Measurements from ENCODE around the gene SMCHD1. TPM values are rescaled to one million over a fixed set of nuclear protein-coding genes. Genes with fewer than 3 reads are reported as not detected.
"Not testable (repeated sequence)": the region's sequence is repeated elsewhere in the genome, so short reads cannot be mapped to it uniquely, and the experiment has no call there.

Gene SMCHD1
- total RNA-seq, 1 experiment from 2014 or later, result 26.6 TPM

DNA sequence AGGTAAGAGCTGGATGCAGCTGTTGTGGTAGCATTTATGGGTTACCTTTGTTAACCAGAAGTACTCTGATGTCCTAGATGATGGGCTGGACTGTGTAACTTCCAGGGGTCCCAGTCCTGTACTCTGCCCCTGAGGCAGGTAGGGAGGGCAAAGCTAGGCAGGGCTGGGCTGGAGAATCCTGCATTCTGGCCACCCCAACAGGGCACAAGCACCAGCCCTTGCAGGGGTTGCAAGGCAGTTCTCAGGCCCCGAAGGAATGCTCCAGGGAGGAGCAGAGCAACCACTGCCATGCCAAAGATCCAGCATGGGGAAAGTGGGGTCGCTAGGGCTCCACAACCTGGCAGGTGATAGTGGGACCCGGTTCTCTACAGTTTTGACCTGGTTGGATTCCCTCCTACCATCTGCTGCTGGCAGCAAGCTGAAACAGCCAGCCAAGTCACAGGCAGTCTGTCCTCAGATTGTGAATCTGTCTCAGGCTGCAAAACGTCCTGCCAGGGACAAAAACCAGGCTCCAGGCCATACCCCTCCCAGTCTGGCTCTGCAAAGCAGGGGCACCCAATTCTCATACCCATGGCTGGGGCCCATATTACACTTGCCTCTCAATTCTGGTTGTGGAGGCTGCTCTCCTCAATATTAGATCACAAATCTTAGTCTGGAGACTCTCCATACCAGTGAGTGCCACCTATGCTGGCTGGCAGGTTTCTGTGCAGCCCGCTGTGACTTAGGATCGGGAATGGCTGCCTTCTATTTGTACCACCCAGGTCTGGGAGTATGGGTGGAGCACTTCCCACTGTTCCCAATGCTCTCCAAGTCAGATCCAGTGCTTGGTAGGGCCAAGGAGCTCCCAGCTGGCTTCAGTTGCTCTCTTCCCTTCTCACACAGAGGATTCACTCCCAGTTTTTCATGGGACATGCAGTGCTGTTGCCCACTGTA is 61.1 kb downstream of the SMCHD1 start:
- no peak for DNase-seq (ENCODE audit: low spot score)

DNA sequence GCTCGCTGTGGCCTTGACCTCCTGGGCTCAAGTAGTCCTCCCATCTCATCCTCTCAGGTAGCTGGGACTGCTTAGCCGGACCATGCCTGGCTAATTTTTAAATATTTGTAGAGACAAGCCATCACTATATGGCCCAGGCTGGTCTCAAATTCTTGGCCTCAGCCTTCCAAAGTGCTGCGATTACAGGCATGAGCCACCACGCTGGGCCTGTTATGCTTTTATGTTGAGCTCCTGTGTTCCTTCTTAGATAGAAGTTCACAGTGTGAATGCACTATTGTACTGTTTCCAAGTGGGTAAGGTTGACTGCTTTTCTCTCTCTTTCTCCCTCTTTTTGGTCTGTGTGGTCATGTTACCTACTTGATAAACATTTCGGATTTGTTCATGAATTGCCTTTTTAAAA is 61.9 kb downstream of the SMCHD1 start:
- DNase-seq (ENCODE audit: low spot score), result no peak

GRCh38 chr18:2719040-2719439 is 63.5 kb downstream of the SMCHD1 start:
- no peak for DNase-seq (ENCODE audit: low spot score)

GRCh38 chr18:2723207-2723606 is 67.7 kb downstream of the SMCHD1 start:
- DNase-seq (ENCODE audit: low spot score), result no peak

- no peak for DNase-seq (ENCODE audit: low spot score)
Measured at GRCh38 chr18:2729757-2730156, 74.2 kb downstream of the SMCHD1 start.

DNA sequence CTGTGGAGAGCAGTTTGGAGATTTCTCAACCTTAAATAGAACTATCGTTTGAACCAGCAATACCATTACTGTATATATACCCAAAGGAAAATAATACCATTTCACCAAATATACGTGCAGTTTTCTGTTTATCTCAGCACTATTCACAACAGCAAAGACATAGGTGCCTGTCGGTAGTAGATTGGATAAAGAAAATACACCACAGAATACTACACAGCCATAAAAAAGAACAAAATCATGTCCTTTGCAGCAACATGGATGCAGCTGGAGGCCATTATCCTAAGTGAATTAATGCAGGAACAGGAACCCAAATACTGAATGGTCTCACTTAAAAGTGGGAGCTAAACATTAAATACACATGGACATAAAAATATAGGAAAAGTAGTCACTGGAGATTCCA is 81.3 kb downstream of the SMCHD1 start:
- no peak for DNase-seq (ENCODE audit: low spot score)

DNA sequence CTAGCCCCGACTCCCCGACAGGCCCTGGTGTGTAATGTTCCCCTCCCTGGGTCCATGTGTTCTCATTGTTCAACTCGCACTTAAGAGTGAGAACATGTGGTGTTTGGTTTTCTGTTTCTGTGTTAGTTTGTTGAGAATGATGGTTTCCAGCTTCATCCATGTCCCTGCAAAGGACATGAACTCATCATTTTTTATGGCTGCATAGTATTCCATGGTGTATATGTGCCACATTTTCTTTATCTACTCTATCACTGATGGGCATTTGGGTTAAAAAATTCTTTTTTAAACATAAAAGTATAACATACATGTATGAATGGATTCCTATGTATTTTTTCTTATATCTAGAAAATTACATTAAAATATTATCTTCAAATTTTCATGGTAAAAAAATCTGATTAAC is 84.6 kb downstream of the SMCHD1 start:
- not testable (repeated sequence) for DNase-seq (ENCODE audit: low spot score)

GRCh38 chr18:2746274-2746673 is 90.7 kb downstream of the SMCHD1 start:
- no peak for DNase-seq (ENCODE audit: low spot score)

DNA sequence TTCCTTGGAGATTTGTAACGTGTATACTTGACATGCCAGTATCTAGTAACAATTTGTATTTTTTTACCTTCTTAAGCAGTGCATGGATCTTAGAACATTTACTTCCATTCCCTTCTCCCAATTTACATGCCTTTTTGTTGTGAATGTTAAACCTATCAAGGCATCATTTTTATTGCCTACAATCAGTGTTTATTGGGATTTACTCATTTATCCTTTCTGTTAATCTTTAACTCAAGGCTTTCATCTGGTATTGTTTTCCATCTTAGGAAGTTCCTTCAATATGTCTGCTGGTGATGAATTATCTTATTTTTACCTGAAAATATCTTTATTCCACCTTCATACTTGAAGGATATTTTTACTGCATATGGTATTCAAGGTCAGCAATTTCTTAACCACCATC is 102.8 kb downstream of the SMCHD1 start:
- DNase-seq (ENCODE audit: low spot score), result no peak

- no peak for DNase-seq (ENCODE audit: low spot score)
Measured at GRCh38 chr18:2774669-2775068, 119.1 kb downstream of the SMCHD1 start.

DNA sequence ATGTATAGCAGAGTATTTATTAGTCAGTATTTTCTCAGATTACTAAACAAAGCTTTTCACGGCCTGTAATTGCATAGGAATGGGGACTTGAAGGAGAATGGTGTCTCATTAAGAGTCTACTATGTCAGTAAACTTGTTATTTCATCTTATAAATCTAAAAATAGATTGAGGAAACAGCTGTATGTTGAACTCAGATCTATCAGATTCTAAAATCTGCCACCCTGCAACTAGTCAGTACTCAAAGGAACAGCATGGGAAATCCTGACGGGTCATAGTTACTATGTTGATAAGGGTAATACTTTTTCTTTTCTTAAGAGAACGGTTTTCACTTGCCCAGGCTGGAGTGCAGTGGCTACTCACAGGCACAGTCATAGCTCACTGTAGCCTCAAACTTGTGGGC is 121.1 kb downstream of the SMCHD1 start:
- DNase-seq (ENCODE audit: low spot score), result no peak

GRCh38 chr18:2777241-2777640 is 121.7 kb downstream of the SMCHD1 start:
- no peak for DNase-seq (ENCODE audit: low spot score)

DNA sequence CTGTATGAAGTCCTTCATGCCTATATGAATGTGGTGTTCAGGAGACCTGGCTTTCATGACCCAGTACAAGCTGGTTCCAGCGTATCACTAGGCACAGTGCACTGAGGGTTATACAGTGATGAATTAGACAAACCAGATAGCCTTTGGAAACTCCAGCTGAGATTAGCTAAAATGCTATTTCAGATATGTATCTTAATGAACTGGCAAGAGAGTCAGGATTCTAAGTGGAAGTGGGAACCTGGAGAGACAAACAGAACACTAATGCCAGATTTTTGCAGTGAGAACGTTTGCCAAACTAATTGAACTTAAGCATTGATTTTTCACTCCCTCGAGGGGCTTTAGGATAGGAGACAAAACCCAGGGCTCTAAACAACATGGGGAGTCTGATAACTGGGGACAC is 125.2 kb downstream of the SMCHD1 start:
- DNase-seq (ENCODE audit: low spot score), result no peak

DNA sequence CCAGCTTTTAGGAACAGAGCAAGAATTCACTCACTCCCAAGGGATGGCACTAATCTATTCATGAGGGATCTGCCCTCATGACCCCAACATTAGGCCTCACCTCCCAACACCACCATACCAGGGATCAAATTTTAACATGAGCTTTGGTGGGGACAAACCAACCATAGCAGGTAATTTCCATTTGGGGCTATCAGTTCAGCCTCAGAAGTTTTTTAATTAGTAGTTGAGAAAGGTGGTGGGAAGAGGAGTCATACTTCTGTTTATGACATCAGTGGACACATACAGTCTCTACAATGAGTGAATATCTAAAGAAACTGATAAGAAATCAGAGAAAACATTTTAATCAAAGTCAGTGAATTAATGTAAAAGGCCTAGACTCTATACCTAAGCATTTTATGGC is 131.7 kb downstream of the SMCHD1 start:
- no peak for DNase-seq (ENCODE audit: low spot score)

- DNase-seq (ENCODE audit: low spot score), result no peak
Measured at GRCh38 chr18:2792395-2792794, 136.9 kb downstream of the SMCHD1 start.

DNA sequence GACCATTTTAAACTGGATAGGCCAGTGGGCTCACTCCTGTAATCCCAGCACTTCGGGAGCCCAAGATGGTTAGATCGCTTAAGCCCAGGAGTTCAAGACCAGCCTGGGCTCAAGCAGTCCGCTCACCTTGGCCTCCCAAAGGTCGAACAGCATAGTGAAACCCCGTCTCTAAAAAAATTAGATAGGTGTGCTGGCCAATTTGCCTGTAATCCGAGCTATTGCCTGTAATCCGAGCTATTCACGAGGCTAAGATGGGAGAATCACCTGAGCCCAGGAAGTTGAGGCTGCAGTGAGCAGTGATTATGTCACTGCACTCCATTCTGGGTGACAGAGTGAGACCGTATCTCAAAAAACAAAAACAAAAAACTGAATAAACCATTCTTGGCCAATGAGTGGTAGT is 138.6 kb downstream of the SMCHD1 start:
- DNase-seq (ENCODE audit: low spot score), result no peak

DNA sequence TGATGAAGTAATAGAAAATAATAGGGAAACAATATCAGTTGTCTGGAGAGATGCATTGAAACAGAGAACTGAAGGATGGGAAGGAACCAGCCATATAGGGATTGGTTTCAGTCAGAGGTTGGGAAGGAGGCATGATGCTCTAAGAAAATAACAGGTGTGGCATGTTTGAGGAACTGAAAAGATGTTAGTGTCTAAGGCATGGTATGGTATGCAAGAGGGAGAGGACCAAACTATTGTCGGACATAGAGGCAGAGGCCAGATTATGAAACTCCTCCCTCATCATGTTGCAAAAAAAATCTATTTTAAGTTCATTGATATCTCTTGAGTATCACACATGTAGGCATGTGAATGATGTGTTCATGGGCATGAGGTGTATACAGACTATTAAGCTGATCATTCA is 142.4 kb downstream of the SMCHD1 start:
- DNase-seq (ENCODE audit: low spot score), result no peak

- no peak for DNase-seq (ENCODE audit: low spot score)
Measured at GRCh38 chr18:2799369-2799768, 143.8 kb downstream of the SMCHD1 start.

DNA sequence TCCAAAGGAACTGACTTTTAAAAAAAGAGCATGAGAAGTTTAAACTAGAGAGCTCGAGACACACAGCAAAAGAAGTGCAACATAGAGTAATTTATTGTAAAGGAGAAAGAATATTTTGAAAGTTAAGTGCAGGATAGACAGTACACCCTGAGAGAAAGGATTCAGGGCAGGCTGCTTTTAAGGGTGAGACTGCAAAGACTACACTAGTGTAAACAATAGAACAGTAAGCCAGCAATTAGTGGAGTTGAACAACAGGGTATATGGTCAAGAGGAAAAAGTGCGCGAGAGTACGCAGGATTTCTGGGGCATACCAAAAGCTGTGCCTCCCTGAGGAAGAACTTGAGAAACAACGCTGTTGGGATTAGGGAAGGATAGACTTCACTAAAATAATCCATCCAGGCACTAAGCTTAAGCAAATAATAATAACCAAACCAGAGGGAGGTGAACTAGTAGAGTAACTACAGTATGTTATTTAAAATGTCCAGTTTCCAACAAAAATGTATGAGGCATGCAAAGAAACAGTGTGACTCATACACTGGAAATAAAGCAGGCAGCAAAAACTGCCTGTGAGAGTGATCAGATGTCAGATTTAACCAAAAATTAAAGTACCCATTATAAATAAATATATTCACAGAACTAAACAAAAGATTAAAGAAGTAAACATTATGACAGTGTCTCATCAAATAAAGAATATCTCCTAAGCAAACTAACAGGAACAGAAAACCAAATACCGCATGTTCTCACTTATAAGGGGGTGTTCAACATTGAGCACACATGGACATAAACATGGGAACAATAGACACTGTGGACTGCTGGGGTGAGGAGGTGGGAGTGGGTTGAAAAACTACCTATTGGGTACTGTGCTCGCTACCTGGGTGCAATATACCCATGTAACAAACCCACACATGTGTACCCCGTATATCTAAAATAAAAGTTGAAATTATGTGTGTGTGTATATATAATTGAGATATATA is 150.7 kb downstream of the SMCHD1 start:
- DNase-seq (ENCODE audit: low spot score), result no peak

DNA sequence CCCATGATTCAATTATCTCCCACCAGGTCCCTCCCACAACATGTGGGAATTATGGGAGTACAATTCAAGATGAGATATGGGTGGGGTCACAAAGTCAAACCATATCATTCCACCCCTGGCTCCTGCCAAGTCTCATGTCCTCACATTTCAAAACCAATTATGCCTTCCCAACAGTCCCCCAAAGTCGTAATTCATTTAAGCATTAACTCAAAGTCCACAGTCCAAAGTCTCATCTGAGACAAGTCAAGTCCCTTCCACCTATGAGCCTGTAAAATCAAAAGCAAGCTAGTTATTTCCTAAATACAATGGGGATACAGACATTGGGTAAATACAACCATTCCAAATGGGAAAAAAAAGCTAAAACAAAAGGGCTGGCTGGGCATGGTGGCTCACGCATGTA is 153.1 kb downstream of the SMCHD1 start:
- not testable (repeated sequence) for DNase-seq (ENCODE audit: low spot score)

DNA sequence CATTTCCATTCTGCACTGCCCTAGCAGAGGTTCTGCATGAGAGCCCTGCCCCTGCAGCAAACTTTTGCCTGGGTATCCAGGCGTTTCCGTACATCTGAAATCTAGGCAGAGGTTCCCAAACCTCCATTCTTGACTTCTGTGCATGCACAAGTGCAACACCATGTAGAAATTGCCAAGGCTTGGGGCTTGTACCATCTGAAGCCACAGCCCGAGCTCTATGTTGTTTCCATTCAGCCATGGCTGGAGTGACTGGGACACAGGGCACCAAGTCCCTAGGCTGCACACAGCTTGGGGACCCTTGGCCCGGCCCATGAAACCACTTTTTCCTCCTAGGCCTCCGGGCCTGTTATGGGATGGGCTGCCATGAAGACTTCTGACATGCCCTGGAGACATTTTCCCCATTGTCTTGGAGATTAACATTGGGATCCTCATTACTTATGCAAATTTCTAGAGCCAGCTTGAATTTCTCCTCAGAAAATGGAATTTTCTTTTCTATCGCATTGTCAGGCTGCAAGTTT is 154.2 kb downstream of the SMCHD1 start:
- DNase-seq (ENCODE audit: low spot score), result not testable (repeated sequence)

- no peak for DNase-seq (ENCODE audit: low spot score)
Measured at GRCh38 chr18:2811416-2811815, 155.9 kb downstream of the SMCHD1 start.
